Right lobe of liver (tissue), 6 donors: ENCODE measurements around the gene CCR2. TPM values are rescaled to one million over a fixed set of nuclear protein-coding genes. Genes with fewer than 3 reads are reported as not detected.

Experiments
- ATAC-seq, 4 donors: fragments of 200-7000 bp; cut with Tn5 transposase; one replicate each; pipeline ENCODE4 v1.9.1; 2020; ENCODE audit warnings: mild to moderate bottlenecking in 4 of 4, moderate library complexity in 4 of 4
- DNase-seq, 3 donors: peaks; one replicate each; pipeline ENCODE4 v3.0.0-alpha.2; 2020
- H3K27ac ChIP-seq, 3 donors: fragments of 200-600 bp; one replicate each; pipeline ENCODE4 v1.8.0; 2022
- H3K27me3 ChIP-seq, 2 donors: fragments of 200-600 bp; one replicate each; pipeline ENCODE4 v1.8.0; 2022
- H3K36me3 ChIP-seq, 4 donors: fragments of 200-600 bp; sonication (generic) in 1 of 4; one replicate each; pipeline versions ENCODE4 v1.5.1 to v1.8.0; 2017 to 2022; ENCODE audit warnings: control low read depth in 1 of 4
- H3K4me1 ChIP-seq, 4 donors: fragments of 200-600 bp; sonication (generic) in 1 of 4; one replicate each; pipeline versions ENCODE4 v1.5.1 to v1.8.0; 2017 to 2022; ENCODE audit warnings: control low read depth in 1 of 4
- H3K4me3 ChIP-seq, 3 donors: fragments of 200-600 bp; one replicate each; pipeline ENCODE4 v1.8.0; 2022
- H3K9me3 ChIP-seq, 4 donors: fragments of 200-600 bp; sonication (generic) in 1 of 4; one replicate each; pipeline versions ENCODE4 v1.5.1 to v1.8.0; 2017 to 2022; ENCODE audit warnings: control low read depth in 1 of 4
- CTCF ChIP-seq, 4 donors: fragments of 200-600 bp in 3 of 4; fragments of 450-650 bp in 1 of 4; IDR thresholded peaks; one replicate each; pipeline versions ENCODE4 v1.5.1 to v1.8.0; 2016 to 2022; ENCODE audit warnings: antibody characterized with exemption in 4 of 4, mild to moderate bottlenecking in 2 of 4
- POLR2A ChIP-seq: fragments of 450-650 bp; IDR thresholded peaks from one replicate; pipeline ENCODE4 v1.6.1; 2017; ENCODE audit warnings: antibody characterized with exemption, mild to moderate bottlenecking
- WGBS: methylation state at CpG from one replicate; pipeline ENCODE4 v1.1.6; 2018; ENCODE audit warnings: low coverage, low lambda C conversion rate; ENCODE audit not compliant: insufficient coverage; ENCODE audit errors: missing lambda C conversion rate; 5-methylcytosine and 5-hydroxymethylcytosine counted together
- intact Hi-C, 2 donors: fragments of 100-400 bp; cut with DNase I; formaldehyde crosslinking; loops; one replicate each; pipeline versions ENCODE4 v1.11.2 to v1.14.1; 2022
- total RNA-seq, 6 experiments: library from RNA; depleted of rRNA in 2 of 6; stranded (reverse); fragments of >200 nt in 2 of 6; fragmentation: NEBNext Ultra II Directional in 3 of 6; extraction: Animal tissue kit (Norgen Biotek cat#: 25700) in 3 of 6; gene quantifications; one replicate each; pipeline versions ENCODE4 v1.1.0 to v1.2.4, GENCODE V29; 2016 to 2023
- donor health status: DM: no; HTN: yes; CAD: no.
- donor health status: DM: no; HTN: no; CAD: no.
- donor health status: DM: no; HTN: no; CAD: no.
- donor health status: DM: no; HTN: yes; CAD: no.
- donor health status: DM: no; HTN: yes; CAD: no.

Gene CCR2
- total RNA-seq, 6 experiments from 2014 or later, result 0.66 to 1.5 (median 0.92) TPM

DNA sequence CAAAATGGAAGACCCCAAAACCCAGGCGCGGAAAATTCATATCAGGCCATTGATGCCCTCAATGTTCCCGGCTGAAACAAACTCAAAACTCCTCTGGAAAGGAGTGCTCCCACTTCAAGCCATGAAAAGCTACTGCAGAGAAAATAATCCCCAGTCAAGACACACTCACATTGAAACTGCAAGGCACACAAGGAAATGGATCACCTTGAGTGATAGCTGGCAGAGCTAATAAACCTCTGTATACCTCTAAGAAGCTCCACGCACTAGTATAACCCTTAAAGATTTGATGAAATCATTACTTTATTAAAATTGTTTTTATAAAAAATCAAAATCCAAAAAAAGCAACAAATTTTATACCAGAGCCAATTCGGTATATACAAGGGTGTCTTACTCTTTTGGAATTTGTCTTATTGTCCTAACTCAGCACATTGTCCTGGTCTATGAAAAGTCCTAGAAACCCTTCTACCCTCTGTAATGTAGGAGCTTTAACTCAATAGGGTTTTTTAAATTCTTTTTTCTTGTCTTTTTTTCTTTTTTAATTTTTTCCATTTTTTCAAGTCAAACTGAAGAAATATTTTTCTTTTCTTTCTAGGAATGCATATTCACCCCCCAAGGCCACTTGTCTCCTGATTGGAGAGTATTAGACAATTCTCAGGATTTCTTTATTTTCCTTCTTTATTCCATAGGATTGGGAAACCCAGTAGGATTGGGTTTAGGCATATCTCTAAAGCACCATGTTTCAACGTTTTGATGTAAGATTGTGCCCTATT lies 44.5 kb downstream of the CCR2 start:
- WGBS, result 70% methylated on average over 5 of the region's 6 CpGs
- Histone ChIP-seq H3K4me1 (peaks cover 0 to 5% (median 0%) of the 10 kb centered on the region in 4 donors), H3K4me3 (no peak overlapping the region), H3K27me3 (no peaks in the 10 kb centered on the region), H3K36me3 (no peaks in the 10 kb centered on the region), H3K9me3 (no peaks in the 10 kb centered on the region), H3K27ac (no peak overlapping the region)
- no peak for ATAC-seq
- TF ChIP-seq POLR2A (no peak), CTCF (IDR thresholded peaks at IDR 0.05) (no peak)
- DNase-seq, result no peak
- intact Hi-C loops, result no loop called here

DNA sequence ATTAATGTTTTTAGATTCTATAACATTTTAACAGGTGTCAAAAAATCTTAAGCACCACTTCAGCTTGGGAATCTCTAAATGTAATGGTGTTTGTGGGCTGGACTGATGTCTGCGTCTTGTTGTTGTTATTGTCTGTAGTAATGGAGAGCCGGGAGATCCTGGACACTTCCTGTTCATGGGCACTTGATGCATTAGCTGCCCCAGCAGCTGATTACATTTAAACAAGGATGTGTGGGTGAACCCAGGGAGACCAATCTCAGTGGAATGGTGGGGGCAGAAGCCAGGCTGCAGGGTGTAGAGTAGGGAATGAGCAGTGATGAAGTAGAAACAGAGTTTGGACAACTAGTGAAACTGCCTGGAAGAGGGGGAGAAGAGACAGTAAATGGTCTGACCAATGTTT lies 45.2 kb downstream of the CCR2 start:
- intact Hi-C loops, result no loop called here
- ATAC-seq (no peak), DNase-seq (no peak)
- Histone ChIP-seq H3K27me3 (no peaks in the 10 kb centered on the region), H3K4me1 (no peaks in the 10 kb centered on the region), H3K9me3 (no peaks in the 10 kb centered on the region), H3K27ac (no peak overlapping the region), H3K4me3 (no peak overlapping the region), H3K36me3 (no peaks in the 10 kb centered on the region)
- 64% methylated on average over 2 of the region's 2 CpGs for WGBS
- TF ChIP-seq POLR2A, result no peak
- TF ChIP-seq CTCF (IDR thresholded peaks at IDR 0.05), result no peak

DNA sequence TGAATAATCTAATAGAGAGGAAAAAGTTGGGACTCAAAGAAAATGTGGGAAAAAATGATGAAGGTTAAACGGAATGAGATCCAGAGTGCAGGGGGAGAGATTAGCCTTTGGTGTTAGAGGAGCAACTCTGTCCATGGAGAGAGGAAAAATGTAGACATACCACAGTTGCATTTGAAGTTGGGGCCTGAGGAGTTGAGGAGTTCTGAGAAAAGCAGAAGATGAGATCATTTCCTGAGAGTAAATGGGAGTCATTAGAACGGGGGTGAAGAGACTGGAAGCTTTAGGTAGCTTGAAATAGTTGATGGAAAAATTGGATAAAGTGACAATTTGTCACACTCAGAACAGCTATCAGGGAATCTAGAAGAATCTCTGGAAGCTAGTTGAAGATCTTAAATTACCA lies 45.6 kb downstream of the CCR2 start:
- Histone ChIP-seq H3K4me1 (no peaks in the 10 kb centered on the region), H3K9me3 (no peaks in the 10 kb centered on the region), H3K27ac (no peak overlapping the region), H3K27me3 (no peaks in the 10 kb centered on the region), H3K36me3 (no peaks in the 10 kb centered on the region), H3K4me3 (no peak overlapping the region)
- intact Hi-C loops, result no loop called here
- ATAC-seq (peak in 1 of 4 donors; percentile 23), DNase-seq (no peak)
- WGBS, result 43% methylated on average over 2 of the region's 2 CpGs
- TF ChIP-seq POLR2A (no peak), CTCF (IDR thresholded peaks at IDR 0.05) (no peak)

DNA sequence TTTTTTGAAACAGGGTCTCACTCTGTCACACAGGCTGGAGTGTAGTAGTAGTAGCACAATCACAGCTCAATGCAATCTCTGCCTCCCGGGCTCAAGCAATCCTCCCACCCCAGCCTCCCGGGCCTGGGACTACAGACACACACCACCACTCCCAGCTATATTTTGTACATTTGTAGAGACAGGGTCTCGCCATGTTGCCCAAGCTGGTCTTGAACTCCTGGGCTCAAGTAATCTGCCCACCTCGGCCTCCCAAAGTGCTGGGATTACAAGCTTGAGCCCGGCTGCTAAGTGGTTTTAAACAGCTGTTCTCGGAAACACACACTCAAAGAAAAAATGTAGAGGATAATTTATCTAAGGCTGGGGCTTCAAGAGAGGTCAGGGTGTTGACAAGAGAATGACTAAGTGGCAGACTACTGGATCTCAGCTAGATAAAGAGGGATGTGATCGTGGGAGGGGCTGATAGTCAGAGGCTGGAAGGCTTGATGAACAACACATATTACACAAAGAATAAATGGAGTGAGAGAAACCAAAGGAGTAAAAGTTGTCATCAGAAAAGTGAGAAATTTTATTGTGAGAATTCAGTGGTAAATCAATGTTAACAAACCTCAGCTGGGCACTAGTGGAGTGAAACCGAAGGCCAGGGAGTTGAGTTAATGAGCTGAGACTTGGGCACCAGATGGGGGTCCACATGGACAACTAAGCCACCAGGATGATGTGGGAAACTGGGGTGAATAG lies 46.3 kb downstream of the CCR2 start:
- Histone ChIP-seq H3K27me3 (no peaks in the 10 kb centered on the region), H3K4me3 (no peak overlapping the region), H3K9me3 (no peaks in the 10 kb centered on the region), H3K4me1 (peaks cover 0 to 6% (median 2%) of the 10 kb centered on the region in 4 donors), H3K36me3 (no peaks in the 10 kb centered on the region), H3K27ac (no peak overlapping the region)
- TF ChIP-seq POLR2A, result no peak
- no peak for TF ChIP-seq CTCF (IDR thresholded peaks at IDR 0.05)
- 66% methylated on average over 7 of the region's 8 CpGs for WGBS
- no peak for DNase-seq
- ATAC-seq, result no peak
- intact Hi-C loops, result no loop called here
